Muscle layer of colon (tissue), 2 donors: ENCODE results near the gene RHBDL3.

Experiments used
- H3K27ac ChIP-seq: one replicate; pipeline ENCODE4 v1.7.0; 2013; ENCODE audit warnings: low read depth, mild to moderate bottlenecking, low read length, moderate library complexity
- H3K27me3 ChIP-seq, 2 donors: one replicate each; pipeline ENCODE4 v1.7.0; 2013; ENCODE audit warnings: low read length in 2 of 2, mild to moderate bottlenecking in 2 of 2; ENCODE audit not compliant: insufficient read depth in 2 of 2, control insufficient read depth in 1 of 2
- H3K36me3 ChIP-seq: one replicate; pipeline ENCODE4 v1.7.0; 2013; ENCODE audit warnings: mild to moderate bottlenecking, low read length; ENCODE audit not compliant: insufficient read depth
- H3K4me1 ChIP-seq: one replicate; pipeline ENCODE4 v1.7.0; 2013; ENCODE audit warnings: mild to moderate bottlenecking, low read length; ENCODE audit not compliant: insufficient read depth
- H3K4me3 ChIP-seq, 2 donors: one replicate each; pipeline ENCODE4 v1.7.0; 2013; ENCODE audit warnings: low read length in 2 of 2, low read depth in 1 of 2, mild to moderate bottlenecking in 1 of 2, moderate library complexity in 1 of 2
- H3K9ac ChIP-seq: one replicate; pipeline ENCODE4 v1.7.0; 2013; ENCODE audit warnings: low read length
- H3K9me3 ChIP-seq: one replicate; pipeline ENCODE4 v1.7.0; 2013; ENCODE audit warnings: mild to moderate bottlenecking, low read length
- donor health status: abdominal sarcoma.
- donor health status: Adenocarcinoma of cecum.

RHBDL3 gene

GRCh38 chr17:32267690-32268205 is 2.1 kb downstream of the RHBDL3 start:
- no peak overlapping the region for H3K27ac ChIP-seq
- H3K27me3 ChIP-seq = peaks cover 8 to 43% of the 10 kb centered on the region in 2 donors
- no peak overlapping the region for H3K4me3 ChIP-seq
- H3K9ac ChIP-seq = no peak overlapping the region
- H3K36me3 ChIP-seq = no peaks in the 10 kb centered on the region
- H3K4me1 ChIP-seq = peaks cover 20% of the 10 kb centered on the region
- H3K9me3 ChIP-seq = no peaks in the 10 kb centered on the region

- Histone ChIP-seq H3K36me3 (no peaks in the 10 kb centered on the region), H3K4me3 (no peak overlapping the region), H3K9me3 (no peaks in the 10 kb centered on the region), H3K4me1 (peaks cover 20% of the 10 kb centered on the region), H3K9ac (no peak overlapping the region), H3K27me3 (peaks cover 8 to 43% of the 10 kb centered on the region in 2 donors), H3K27ac (no peak overlapping the region)
Observed at GRCh38 chr17:32268734-32269288, 3.2 kb downstream of the RHBDL3 start.

GRCh38 chr17:32269377-32269776 is 3.7 kb downstream of the RHBDL3 start:
- Histone ChIP-seq H3K4me1 (peaks cover 15% of the 10 kb centered on the region), H3K27ac (no peak overlapping the region), H3K9ac (no peak overlapping the region), H3K4me3 (no peak overlapping the region), H3K36me3 (no peaks in the 10 kb centered on the region), H3K9me3 (no peaks in the 10 kb centered on the region), H3K27me3 (peaks cover 8 to 43% of the 10 kb centered on the region in 2 donors)

- no peak overlapping the region for H3K4me3 ChIP-seq
- H3K9me3 ChIP-seq = no peaks in the 10 kb centered on the region
- no peak overlapping the region for H3K27ac ChIP-seq
- H3K4me1 ChIP-seq = peaks cover 5% of the 10 kb centered on the region
- H3K9ac ChIP-seq = no peak overlapping the region
- H3K27me3 ChIP-seq = peaks cover 12 to 36% of the 10 kb centered on the region in 2 donors
- H3K36me3 ChIP-seq = no peaks in the 10 kb centered on the region
Observed at GRCh38 chr17:32271844-32272243, 6.2 kb downstream of the RHBDL3 start.

GRCh38 chr17:32274101-32274500 is 8.5 kb downstream of the RHBDL3 start:
- Histone ChIP-seq H3K27me3 (peaks cover 5 to 18% of the 10 kb centered on the region in 2 donors), H3K4me1 (no peaks in the 10 kb centered on the region), H3K27ac (no peak overlapping the region)

GRCh38 chr17:32274643-32275042 is 9.0 kb downstream of the RHBDL3 start:
- no peak overlapping the region for H3K4me3 ChIP-seq
- H3K27me3 ChIP-seq = peaks cover 5 to 14% of the 10 kb centered on the region in 2 donors
- H3K4me1 ChIP-seq = no peaks in the 10 kb centered on the region
- no peak overlapping the region for H3K9ac ChIP-seq
- H3K36me3 ChIP-seq = no peaks in the 10 kb centered on the region
- H3K27ac ChIP-seq = no peak overlapping the region
- H3K9me3 ChIP-seq = no peaks in the 10 kb centered on the region

More at GRCh38 chr17:32274101-32274500, 8.5 kb downstream of the RHBDL3 start:
- H3K36me3 ChIP-seq = no peaks in the 10 kb centered on the region
- H3K4me3 ChIP-seq = no peak overlapping the region
- H3K9me3 ChIP-seq = no peaks in the 10 kb centered on the region
- no peak overlapping the region for H3K9ac ChIP-seq

GRCh38 chr17:32275060-32276042 is 9.7 kb downstream of the RHBDL3 start:
- H3K36me3 ChIP-seq = no peaks in the 10 kb centered on the region
- no peak overlapping the region for H3K27ac ChIP-seq
- H3K9me3 ChIP-seq = no peaks in the 10 kb centered on the region
- H3K9ac ChIP-seq = no peak overlapping the region
- H3K27me3 ChIP-seq = peaks cover 5 to 7% of the 10 kb centered on the region in 2 donors
- H3K4me1 ChIP-seq = no peaks in the 10 kb centered on the region
- H3K4me3 ChIP-seq = no peak overlapping the region

GRCh38 chr17:32276171-32276601 is 10.6 kb downstream of the RHBDL3 start:
- Histone ChIP-seq H3K4me1 (no peaks in the 10 kb centered on the region), H3K36me3 (no peaks in the 10 kb centered on the region), H3K9me3 (no peaks in the 10 kb centered on the region), H3K27ac (no peak overlapping the region), H3K9ac (no peak overlapping the region), H3K27me3 (peaks cover 4 to 5% of the 10 kb centered on the region in 2 donors), H3K4me3 (no peak overlapping the region)

GRCh38 chr17:32277284-32277683 is 11.7 kb downstream of the RHBDL3 start:
- Histone ChIP-seq H3K4me3 (no peak overlapping the region), H3K27me3 (peaks cover 2 to 5% of the 10 kb centered on the region in 2 donors), H3K36me3 (no peaks in the 10 kb centered on the region), H3K27ac (no peak overlapping the region), H3K4me1 (no peaks in the 10 kb centered on the region), H3K9me3 (no peaks in the 10 kb centered on the region), H3K9ac (no peak overlapping the region)

GRCh38 chr17:32278815-32279214 is 13.2 kb downstream of the RHBDL3 start:
- H3K9ac ChIP-seq = no peak overlapping the region
- no peaks in the 10 kb centered on the region for H3K36me3 ChIP-seq
- H3K4me3 ChIP-seq = no peak overlapping the region
- H3K4me1 ChIP-seq = no peaks in the 10 kb centered on the region
- H3K9me3 ChIP-seq = no peaks in the 10 kb centered on the region
- no peak overlapping the region for H3K27ac ChIP-seq
- peaks cover 1 to 5% of the 10 kb centered on the region in 2 donors for H3K27me3 ChIP-seq

GRCh38 chr17:32279891-32280716 is 14.5 kb downstream of the RHBDL3 start:
- Histone ChIP-seq H3K4me1 (no peaks in the 10 kb centered on the region), H3K27me3 (peaks cover 0 to 7% of the 10 kb centered on the region in 2 donors), H3K36me3 (no peaks in the 10 kb centered on the region), H3K9ac (no peak overlapping the region), H3K27ac (no peak overlapping the region), H3K9me3 (no peaks in the 10 kb centered on the region), H3K4me3 (no peak overlapping the region)
